GM23248 (cell line): ENCODE measurements around the gene L3MBTL1. TPM values are rescaled to one million over a fixed set of nuclear protein-coding genes. Genes with fewer than 3 reads are reported as not detected.

Experiments used
- DNase-seq: peaks from one replicate; pipeline ENCODE4 v3.0.0-alpha.2; 2015
- H2AFZ ChIP-seq: fragments of 200-600 bp; sonication (generic); 2 replicates; pipeline ENCODE4 v1.6.1; 2016; ENCODE audit warnings: antibody characterized with exemption
- H3F3A ChIP-seq: fragments of 200-600 bp; sonication (generic); 2 replicates; pipeline ENCODE4 v1.6.1; 2016; ENCODE audit warnings: mild to moderate bottlenecking, antibody characterized with exemption, mixed run types; ENCODE audit not compliant: insufficient read depth
- H3K27ac ChIP-seq: fragments of 200-600 bp; sonication (generic); 2 replicates; pipeline ENCODE4 v1.5.1; 2016; ENCODE audit warnings: mild to moderate bottlenecking
- H3K27me3 ChIP-seq: fragments of 200-600 bp; sonication (generic); replicated peaks from 2 replicates; pipeline ENCODE4 v1.6.1; 2016; ENCODE audit warnings: mild to moderate bottlenecking; ENCODE audit not compliant: insufficient read depth
- H3K36me3 ChIP-seq: fragments of 200-600 bp; sonication (generic); 2 replicates; pipeline ENCODE4 v1.6.1; 2016; ENCODE audit warnings: low read depth, mild to moderate bottlenecking
- H3K4me1 ChIP-seq: fragments of 200-600 bp; sonication (generic); 2 replicates; pipeline ENCODE4 v1.6.1; 2016; ENCODE audit warnings: mild to moderate bottlenecking; ENCODE audit not compliant: insufficient read depth
- H3K4me2 ChIP-seq: fragments of 200-600 bp; sonication (generic); one replicate; pipeline ENCODE4 v1.6.1; 2016; ENCODE audit warnings: mild to moderate bottlenecking; ENCODE audit not compliant: unreplicated experiment
- H3K4me3 ChIP-seq: fragments of 200-600 bp; sonication (generic); 2 replicates; pipeline ENCODE4 v1.5.1; 2016; ENCODE audit warnings: mild to moderate bottlenecking
- H3K79me2 ChIP-seq: fragments of 200-600 bp; sonication (generic); 2 replicates; pipeline ENCODE4 v1.6.1; 2016; ENCODE audit warnings: mild to moderate bottlenecking; ENCODE audit not compliant: insufficient read depth
- H3K9ac ChIP-seq: fragments of 200-600 bp; sonication (generic); 2 replicates; pipeline ENCODE4 v1.6.1; 2016; ENCODE audit warnings: mild to moderate bottlenecking
- H3K9me2 ChIP-seq: fragments of 200-600 bp; sonication (generic); 2 replicates; pipeline ENCODE4 v1.6.1; 2016; ENCODE audit warnings: mixed run types, mild to moderate bottlenecking, moderate library complexity; ENCODE audit not compliant: insufficient read depth
- H3K9me3 ChIP-seq: fragments of 200-600 bp; sonication (generic); one replicate; pipeline ENCODE4 v1.6.1; 2017; ENCODE audit warnings: low read depth
- H4K20me1 ChIP-seq: fragments of 200-600 bp; sonication (generic); 2 replicates; pipeline ENCODE4 v1.6.0; 2016; ENCODE audit not compliant: insufficient read depth
- EZH2 ChIP-seq: fragments of 200-600 bp; sonication (generic); IDR thresholded peaks from 2 replicates; pipeline ENCODE4 v1.6.1; 2018; ENCODE audit warnings: antibody characterized with exemption, mild to moderate bottlenecking; ENCODE audit not compliant: insufficient read depth, poor library complexity, severe bottlenecking
- EZH2phosphoT487 ChIP-seq: fragments of 200-600 bp; sonication (generic); IDR thresholded peaks from 2 replicates; pipeline ENCODE4 v1.6.1; 2018; ENCODE audit warnings: antibody characterized with exemption, moderate library complexity, mild to moderate bottlenecking, low read depth; ENCODE audit not compliant: insufficient read depth
- WGBS, 2 experiments: methylation state at CpG; one replicate each; pipeline ENCODE4 v1.1.6; 2015 to 2017; ENCODE audit warnings: low lambda C conversion rate in 2 of 2, low coverage in 1 of 2; ENCODE audit errors: missing lambda C conversion rate in 2 of 2; 5-methylcytosine and 5-hydroxymethylcytosine counted together
- in situ Hi-C: fragments of 300-500 bp; cut with MboI; formaldehyde crosslinking; loops from 2 replicates; pipeline ENCODE4 v1.15.0; 2020
- polyA plus RNA-seq: library from polyadenylated mRNA; unstranded; fragments of >200 nt; fragmentation: Nextera tagmentation; extraction: Ambion mirVana; gene quantifications from 2 replicates; pipeline ENCODE4 v1.2.1, GENCODE V29; 2016
- total RNA-seq: library from RNA; depleted of rRNA; stranded (reverse); fragments of >200 nt; shearing (Covaris generic); gene quantifications from 2 replicates; pipeline ENCODE4 v1.2.3, GENCODE V29; 2014

L3MBTL1 gene
- total and polyA plus RNA-seq, 2 experiments from 2014 or later = 0.22 to 0.35 TPM

- no peaks in the 10 kb centered on the region for H3K79me2 ChIP-seq
- H2AFZ ChIP-seq = no peak overlapping the region
- H3K4me1 ChIP-seq = peaks cover 11% of the 10 kb centered on the region
- H3K9me2 ChIP-seq = no peaks in the 10 kb centered on the region
- H3K36me3 ChIP-seq = no peaks in the 10 kb centered on the region
- H3F3A ChIP-seq = no peaks in the 10 kb centered on the region
- no peak overlapping the region for H3K4me2 ChIP-seq
- H3K27ac ChIP-seq = no peak overlapping the region
- 86 to 92% methylated on average over 19 of the region's 19 CpGs for WGBS, 2 experiments
- no peaks in the 10 kb centered on the region for H3K9me3 ChIP-seq
- H3K27me3 ChIP-seq = no peaks in the 10 kb centered on the region
- in situ Hi-C loops = loop anchor here (10.0 kb wide), 1 partner anchor 549 kb away; no protein-coding TSS in a partner anchor
- DNase-seq = no peak
- TF ChIP-seq EZH2 = no peak
- no peak for TF ChIP-seq EZH2phosphoT487
- no peak overlapping the region for H3K9ac ChIP-seq
- no peaks in the 10 kb centered on the region for H4K20me1 ChIP-seq
- H3K4me3 ChIP-seq = no peak overlapping the region
These were observed 28.7 kb downstream of the L3MBTL1 start for GRCh38 chr20:43536041-43536816.

- Histone ChIP-seq H3F3A (no peaks in the 10 kb centered on the region), H3K79me2 (no peaks in the 10 kb centered on the region), H3K9me2 (no peaks in the 10 kb centered on the region), H3K4me3 (no peak overlapping the region), H3K4me2 (no peak overlapping the region), H3K9ac (no peak overlapping the region), H3K36me3 (no peaks in the 10 kb centered on the region), H3K27me3 (no peaks in the 10 kb centered on the region), H3K4me1 (peaks cover 15% of the 10 kb centered on the region), H3K9me3 (no peaks in the 10 kb centered on the region), H4K20me1 (no peaks in the 10 kb centered on the region), H3K27ac (no peak overlapping the region), H2AFZ (no peak overlapping the region)
- in situ Hi-C loops = loop anchor here (10.0 kb wide), 1 partner anchor 548 kb away; no protein-coding TSS in a partner anchor
- DNase-seq = peak; percentile 27
- 68 to 80% methylated on average over 2 of the region's 2 CpGs for WGBS, 2 experiments
- TF ChIP-seq EZH2 (no peak), EZH2phosphoT487 (no peak)
These were observed 29.4 kb downstream of the L3MBTL1 start for GRCh38 chr20:43536817-43537440.

DNA sequence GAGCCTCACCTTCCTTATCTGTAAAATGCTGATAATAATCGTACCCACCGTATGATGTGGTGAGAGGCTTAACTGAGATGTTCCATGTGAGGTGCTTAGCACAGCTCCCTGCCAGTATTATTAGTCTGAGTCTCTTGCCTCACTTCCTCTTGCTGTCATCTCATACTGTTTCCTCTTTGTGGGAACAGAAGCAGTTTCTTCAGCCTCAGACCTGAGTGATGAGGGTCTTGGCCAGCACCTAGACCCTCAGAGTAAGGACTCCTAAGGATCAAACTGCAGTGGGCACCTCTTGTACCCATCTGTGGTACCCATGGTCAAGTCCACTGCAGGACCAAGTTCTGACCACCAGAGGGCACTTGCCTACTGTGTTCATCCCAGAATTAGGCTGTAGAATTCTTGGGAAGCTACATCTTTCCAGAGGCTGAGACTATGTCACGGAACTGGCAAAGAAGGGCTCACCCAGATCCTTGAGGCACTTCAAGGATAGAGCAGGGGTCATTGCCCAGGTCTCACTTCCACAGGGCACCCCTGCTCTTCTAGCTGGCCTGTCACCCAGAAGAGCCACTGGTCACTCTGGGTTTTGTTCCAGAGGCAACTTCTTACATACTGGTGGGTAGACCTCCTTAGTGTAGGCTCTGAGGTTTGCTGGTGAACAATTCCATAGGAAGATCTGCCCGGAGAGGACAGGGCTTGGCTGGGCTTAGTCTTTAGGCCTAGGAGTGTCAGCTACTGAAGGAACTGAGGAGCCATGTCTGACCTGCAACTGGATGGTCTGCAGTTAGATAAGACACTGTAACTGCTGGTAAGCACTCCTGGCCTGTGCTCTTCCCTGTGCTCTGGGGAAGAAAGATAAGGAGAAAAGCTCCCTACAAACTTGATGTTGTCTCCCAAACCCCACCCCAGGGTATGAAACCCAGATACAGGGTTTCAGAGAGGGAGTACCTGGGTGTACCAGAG, 30.7 kb downstream of the L3MBTL1 start:
- H4K20me1 ChIP-seq = no peaks in the 10 kb centered on the region
- H3K9me2 ChIP-seq = no peaks in the 10 kb centered on the region
- peaks cover 9% of the 10 kb centered on the region for H3K4me1 ChIP-seq
- H3K79me2 ChIP-seq = no peaks in the 10 kb centered on the region
- no peak overlapping the region for H3K27ac ChIP-seq
- H3F3A ChIP-seq = no peaks in the 10 kb centered on the region
- no peaks in the 10 kb centered on the region for H3K27me3 ChIP-seq
- TF ChIP-seq EZH2phosphoT487 (no peak), EZH2 (no peak)
- H3K9ac ChIP-seq = no peak overlapping the region
- DNase-seq = peak; percentile 72
- H3K36me3 ChIP-seq = no peaks in the 10 kb centered on the region
- no peak overlapping the region for H3K4me2 ChIP-seq
- H2AFZ ChIP-seq = no peak overlapping the region
- no peaks in the 10 kb centered on the region for H3K9me3 ChIP-seq
- H3K4me3 ChIP-seq = no peak overlapping the region
- in situ Hi-C loops = loop anchor here (10.0 kb wide), 1 partner anchor 547 kb away; no protein-coding TSS in a partner anchor
- 15 to 16% methylated on average over 4 of the region's 4 CpGs for WGBS, 2 experiments
